ENCODE data around the gene NECTIN3. TPM values are rescaled to one million over a fixed set of nuclear protein-coding genes. Genes with fewer than 3 reads are reported as not detected.

NECTIN3 gene
- total RNA-seq, 1 donor from 2014 or later: 4.6 TPM

- Mint-ChIP-seq H3K36me3 (ENCODE audit: low read depth) (peaks cover 2% of the 10 kb centered on the region), H3K27ac (no peak overlapping the region), H3K4me1 (ENCODE audit: low read depth) (no peaks in the 10 kb centered on the region), H3K27me3 (ENCODE audit: insufficient read depth) (peaks cover 4% of the 10 kb centered on the region), H3K9me3 (peaks cover 11% of the 10 kb centered on the region), H3K4me3 (no peak overlapping the region)
- no peak for DNase-seq (ENCODE audit: low spot score)
- intact Hi-C loops (cut with micrococcal nuclease): no loop called here
Measured at GRCh38 chr3:111096487-111097209, 25.0 kb downstream of the NECTIN3 start.

DNA sequence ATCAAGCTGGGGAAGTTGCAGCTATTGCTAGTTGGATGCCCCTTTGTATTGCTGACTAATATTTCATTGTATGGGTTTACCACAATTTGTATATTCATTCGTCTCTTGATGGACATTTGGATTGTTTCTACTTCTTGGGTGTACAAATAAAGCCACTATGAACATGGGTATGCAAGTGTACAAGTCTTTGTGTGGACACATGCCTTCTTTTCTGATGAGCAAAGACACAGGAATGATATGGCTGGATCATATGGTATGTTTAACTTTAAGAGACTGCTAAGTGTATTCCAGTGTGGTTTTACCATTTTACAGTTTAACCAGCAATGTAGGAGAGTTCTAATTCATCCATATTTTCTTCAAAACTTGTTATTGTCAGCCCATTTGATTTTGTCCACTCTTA, 32.2 kb downstream of the NECTIN3 start:
- no peak overlapping the region for H3K4me3 Mint-ChIP-seq
- no peaks in the 10 kb centered on the region for H3K36me3 Mint-ChIP-seq (ENCODE audit: low read depth)
- no peak for DNase-seq (ENCODE audit: low spot score)
- peaks cover 11% of the 10 kb centered on the region for H3K27me3 Mint-ChIP-seq (ENCODE audit: insufficient read depth)
- H3K27ac Mint-ChIP-seq: no peak overlapping the region
- no peaks in the 10 kb centered on the region for H3K9me3 Mint-ChIP-seq
- H3K4me1 Mint-ChIP-seq (ENCODE audit: low read depth): no peaks in the 10 kb centered on the region
- intact Hi-C loops (cut with micrococcal nuclease): no loop called here

DNA sequence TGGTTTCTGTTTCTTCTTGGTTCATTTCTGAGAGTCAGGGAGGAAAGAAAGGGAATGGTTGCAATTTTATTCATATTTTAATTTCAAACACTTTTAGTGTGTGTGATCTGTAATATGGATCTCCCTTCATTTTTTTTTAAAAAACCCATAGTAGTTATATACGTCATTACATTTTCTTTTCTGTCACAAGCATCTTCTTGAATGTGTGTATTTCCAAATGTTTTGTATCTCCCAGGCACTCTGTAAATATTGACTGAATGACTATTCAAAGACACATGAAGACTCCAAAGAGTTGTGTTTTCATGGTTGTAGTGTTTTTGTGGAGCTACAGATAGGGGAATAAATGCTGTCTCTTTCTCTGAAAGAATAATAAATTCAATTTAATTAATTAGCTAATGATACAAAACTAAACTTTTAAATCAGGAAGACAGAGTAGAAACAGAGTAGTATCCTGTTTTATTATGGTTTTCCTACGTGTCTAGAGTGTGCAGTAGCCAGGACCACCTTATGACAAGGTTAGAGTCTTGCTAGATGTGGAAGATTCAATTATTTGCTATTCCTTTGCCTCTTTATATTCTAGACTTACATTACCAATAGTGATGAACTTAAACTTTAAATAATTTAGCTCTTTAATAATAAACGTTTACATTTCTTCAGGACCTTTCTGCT, 35.5 kb downstream of the NECTIN3 start:
- Mint-ChIP-seq H3K27ac (no peak overlapping the region), H3K4me3 (no peak overlapping the region), H3K36me3 (ENCODE audit: low read depth) (no peaks in the 10 kb centered on the region), H3K4me1 (ENCODE audit: low read depth) (no peaks in the 10 kb centered on the region), H3K9me3 (no peaks in the 10 kb centered on the region), H3K27me3 (ENCODE audit: insufficient read depth) (peaks cover 7% of the 10 kb centered on the region)
- intact Hi-C loops (cut with micrococcal nuclease): no loop called here
- no peak for DNase-seq (ENCODE audit: low spot score)

GRCh38 chr3:111107662-111108035, 36.0 kb downstream of the NECTIN3 start:
- no peak overlapping the region for H3K27ac Mint-ChIP-seq
- H3K4me3 Mint-ChIP-seq: no peak overlapping the region
- H3K4me1 Mint-ChIP-seq (ENCODE audit: low read depth): no peaks in the 10 kb centered on the region
- H3K9me3 Mint-ChIP-seq: no peaks in the 10 kb centered on the region
- peaks cover 7% of the 10 kb centered on the region for H3K27me3 Mint-ChIP-seq (ENCODE audit: insufficient read depth)
- DNase-seq (ENCODE audit: low spot score): no peak
- H3K36me3 Mint-ChIP-seq (ENCODE audit: low read depth): no peaks in the 10 kb centered on the region
- intact Hi-C loops (cut with micrococcal nuclease): no loop called here

GRCh38 chr3:111112913-111113312, 41.3 kb downstream of the NECTIN3 start:
- Mint-ChIP-seq H3K27me3 (ENCODE audit: insufficient read depth) (no peaks in the 10 kb centered on the region), H3K4me3 (no peak overlapping the region), H3K4me1 (ENCODE audit: low read depth) (no peaks in the 10 kb centered on the region), H3K9me3 (no peaks in the 10 kb centered on the region), H3K27ac (no peak overlapping the region), H3K36me3 (ENCODE audit: low read depth) (no peaks in the 10 kb centered on the region)
- DNase-seq (ENCODE audit: low spot score): no peak
- intact Hi-C loops (cut with micrococcal nuclease): no loop called here

- H3K9me3 Mint-ChIP-seq: no peaks in the 10 kb centered on the region
- no peak overlapping the region for H3K4me3 Mint-ChIP-seq
- no peaks in the 10 kb centered on the region for H3K36me3 Mint-ChIP-seq (ENCODE audit: low read depth)
- no peak for DNase-seq (ENCODE audit: low spot score)
- peaks cover 3% of the 10 kb centered on the region for H3K27me3 Mint-ChIP-seq (ENCODE audit: insufficient read depth)
- no peaks in the 10 kb centered on the region for H3K4me1 Mint-ChIP-seq (ENCODE audit: low read depth)
- no peak overlapping the region for H3K27ac Mint-ChIP-seq
- intact Hi-C loops (cut with micrococcal nuclease): no loop called here
Measured at GRCh38 chr3:111128884-111129283, 57.3 kb downstream of the NECTIN3 start.

- Mint-ChIP-seq H3K36me3 (ENCODE audit: low read depth) (no peaks in the 10 kb centered on the region), H3K9me3 (no peaks in the 10 kb centered on the region), H3K27ac (no peak overlapping the region), H3K27me3 (ENCODE audit: insufficient read depth) (peaks cover 5% of the 10 kb centered on the region), H3K4me3 (no peak overlapping the region), H3K4me1 (ENCODE audit: low read depth) (no peaks in the 10 kb centered on the region)
- DNase-seq (ENCODE audit: low spot score): no peak
- intact Hi-C loops (cut with micrococcal nuclease): no loop called here
Measured at GRCh38 chr3:111130827-111131226, 59.2 kb downstream of the NECTIN3 start.

GRCh38 chr3:111134302-111134701, 62.7 kb downstream of the NECTIN3 start:
- no peak overlapping the region for H3K4me3 Mint-ChIP-seq
- H3K36me3 Mint-ChIP-seq (ENCODE audit: low read depth): no peaks in the 10 kb centered on the region
- H3K27ac Mint-ChIP-seq: no peak overlapping the region
- H3K4me1 Mint-ChIP-seq (ENCODE audit: low read depth): no peaks in the 10 kb centered on the region
- H3K27me3 Mint-ChIP-seq (ENCODE audit: insufficient read depth): peaks cover 8% of the 10 kb centered on the region
- intact Hi-C loops (cut with micrococcal nuclease): no loop called here
- H3K9me3 Mint-ChIP-seq: no peaks in the 10 kb centered on the region
- DNase-seq (ENCODE audit: low spot score): no peak

GRCh38 chr3:111151438-111151837, 79.8 kb downstream of the NECTIN3 start:
- Mint-ChIP-seq H3K36me3 (ENCODE audit: low read depth) (no peaks in the 10 kb centered on the region), H3K27ac (no peak overlapping the region), H3K4me3 (no peak overlapping the region), H3K27me3 (ENCODE audit: insufficient read depth) (no peaks in the 10 kb centered on the region), H3K4me1 (ENCODE audit: low read depth) (no peaks in the 10 kb centered on the region), H3K9me3 (peaks cover under 1% of the 10 kb centered on the region)
- intact Hi-C loops (cut with micrococcal nuclease): no loop called here
- no peak for DNase-seq (ENCODE audit: low spot score)

- Mint-ChIP-seq H3K27ac (no peak overlapping the region), H3K4me1 (ENCODE audit: low read depth) (no peaks in the 10 kb centered on the region), H3K27me3 (ENCODE audit: insufficient read depth) (no peaks in the 10 kb centered on the region), H3K9me3 (peaks cover 5% of the 10 kb centered on the region), H3K4me3 (no peak overlapping the region), H3K36me3 (ENCODE audit: low read depth) (no peaks in the 10 kb centered on the region)
- no peak for DNase-seq (ENCODE audit: low spot score)
- intact Hi-C loops (cut with micrococcal nuclease): no loop called here
Measured at GRCh38 chr3:111152496-111152895, 80.9 kb downstream of the NECTIN3 start.

- no peak overlapping the region for H3K4me3 Mint-ChIP-seq
- no peak overlapping the region for H3K27ac Mint-ChIP-seq
- peaks cover 5% of the 10 kb centered on the region for H3K9me3 Mint-ChIP-seq
- intact Hi-C loops (cut with micrococcal nuclease): no loop called here
- no peak for DNase-seq (ENCODE audit: low spot score)
- H3K36me3 Mint-ChIP-seq (ENCODE audit: low read depth): no peaks in the 10 kb centered on the region
- no peaks in the 10 kb centered on the region for H3K4me1 Mint-ChIP-seq (ENCODE audit: low read depth)
- no peaks in the 10 kb centered on the region for H3K27me3 Mint-ChIP-seq (ENCODE audit: insufficient read depth)
Measured at GRCh38 chr3:111156517-111156916, 84.9 kb downstream of the NECTIN3 start.

DNA sequence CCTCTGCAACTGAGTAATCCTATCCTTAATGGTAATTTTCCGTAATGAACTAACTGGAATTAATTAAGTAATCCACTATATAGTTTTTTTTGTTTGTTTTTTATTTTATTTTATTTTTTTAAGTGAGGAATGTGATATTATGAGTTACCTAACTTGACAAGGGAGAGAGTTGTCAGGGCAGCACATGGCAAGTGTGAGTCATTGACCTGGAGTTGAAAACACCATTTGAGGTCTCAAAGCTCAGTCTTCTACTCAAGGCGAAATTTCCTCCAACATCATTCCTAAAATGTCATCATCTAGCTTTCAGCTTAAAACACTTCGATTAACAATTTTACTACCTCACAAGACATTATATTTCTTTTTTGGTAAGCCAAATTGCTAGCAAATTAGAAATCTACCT, 87.8 kb downstream of the NECTIN3 start:
- H3K27me3 Mint-ChIP-seq (ENCODE audit: insufficient read depth): no peaks in the 10 kb centered on the region
- intact Hi-C loops (cut with micrococcal nuclease): no loop called here
- peaks cover 5% of the 10 kb centered on the region for H3K9me3 Mint-ChIP-seq
- no peak overlapping the region for H3K4me3 Mint-ChIP-seq
- no peaks in the 10 kb centered on the region for H3K36me3 Mint-ChIP-seq (ENCODE audit: low read depth)
- no peak overlapping the region for H3K27ac Mint-ChIP-seq
- no peak for DNase-seq (ENCODE audit: low spot score)
- H3K4me1 Mint-ChIP-seq (ENCODE audit: low read depth): no peaks in the 10 kb centered on the region

DNA sequence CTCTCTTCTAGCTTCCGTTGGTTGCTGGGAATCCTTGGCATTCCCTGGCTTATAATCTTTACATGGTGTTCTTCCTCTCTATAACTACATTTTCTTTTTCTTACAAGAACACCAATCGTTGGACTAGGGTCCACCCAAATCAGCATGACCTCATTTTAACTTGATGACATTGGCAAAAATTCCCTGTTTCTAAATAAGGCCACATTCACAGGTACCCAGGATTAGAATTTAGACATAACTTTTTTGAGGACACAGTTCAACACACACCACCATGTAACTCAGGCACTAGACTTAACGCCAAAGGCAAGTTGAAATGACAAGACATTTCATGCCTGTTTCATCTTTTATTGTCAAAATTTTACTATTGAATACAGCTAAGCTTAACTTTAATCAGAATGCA, 93.0 kb downstream of the NECTIN3 start:
- Mint-ChIP-seq H3K4me3 (no peak overlapping the region), H3K4me1 (ENCODE audit: low read depth) (no peaks in the 10 kb centered on the region), H3K27me3 (ENCODE audit: insufficient read depth) (no peaks in the 10 kb centered on the region), H3K9me3 (no peaks in the 10 kb centered on the region), H3K27ac (no peak overlapping the region), H3K36me3 (ENCODE audit: low read depth) (no peaks in the 10 kb centered on the region)
- intact Hi-C loops (cut with micrococcal nuclease): no loop called here
- no peak for DNase-seq (ENCODE audit: low spot score)

All from activated T-helper 1 cell treated with anti-CD3 and anti-CD28 coated beads, Interleukin-12 subunit alpha, Interleukin-12 subunit beta, Interleukin-2, Interleukin-4 antibody, amounts not matched to agents 30 ng/mL and 10 ng/mL and 1 ng/mL, durations not matched to agents 14 hours and 24 hours and 36 hours (primary cell).